ENCODE results near the gene NPHP1.
"Not testable (repeated sequence)": the region's sequence is repeated elsewhere in the genome, so short reads cannot be mapped to it uniquely, and the experiment has no call there.

The NPHP1 gene

GRCh38 chr2:110204408-110205385 lies at the start of gene NPHP1:
TSS of gene NPHP1 (minus strand) at chr2:110205013. CDS start at chr2:110204968, 45 bp downstream.
- peaks cover 28% of the 10 kb centered on the region for H3K4me1 Mint-ChIP-seq
- ATAC-seq (peak; percentile 96), DNase-seq (ENCODE audit: low spot score in 2 of 2) (peak; percentile 89 to 95)
- H3K9me3 Mint-ChIP-seq = no peaks in the 10 kb centered on the region
- peak within 1 kb of the TSS; percentile 92 for H3K4me3 Mint-ChIP-seq
- H3K36me3 Mint-ChIP-seq = peaks cover 30% of the 10 kb centered on the region
- H3K27ac Mint-ChIP-seq = peak within 1 kb of the TSS; percentile 88

GRCh38 chr2:110248081-110248795 lies 43.4 kb upstream of the NPHP1 start:
- H3K9me3 Mint-ChIP-seq; DNase-seq (ENCODE audit: low spot score in 2 of 2); H3K4me1 Mint-ChIP-seq; ATAC-seq; H3K36me3 Mint-ChIP-seq; H3K4me3 Mint-ChIP-seq; H3K27ac Mint-ChIP-seq: not testable (repeated sequence)

GRCh38 chr2:110245488-110246435 lies 40.9 kb upstream of the NPHP1 start:
- H3K9me3 Mint-ChIP-seq; DNase-seq (ENCODE audit: low spot score in 2 of 2); H3K4me3 Mint-ChIP-seq; H3K36me3 Mint-ChIP-seq; H3K4me1 Mint-ChIP-seq; ATAC-seq; H3K27ac Mint-ChIP-seq: not testable (repeated sequence)

- H3K36me3 Mint-ChIP-seq = not testable (repeated sequence)
Measured at GRCh38 chr2:110243283-110243682, 38.5 kb upstream of the NPHP1 start.

GRCh38 chr2:110234514-110234913 lies 29.7 kb upstream of the NPHP1 start:
- not testable (repeated sequence) for H3K27ac Mint-ChIP-seq; H3K4me3 Mint-ChIP-seq; H3K4me1 Mint-ChIP-seq; ATAC-seq; DNase-seq (ENCODE audit: low spot score in 2 of 2); H3K9me3 Mint-ChIP-seq; H3K36me3 Mint-ChIP-seq

More at GRCh38 chr2:110243283-110243682, 38.5 kb upstream of the NPHP1 start:
- H3K4me3 Mint-ChIP-seq; H3K4me1 Mint-ChIP-seq; DNase-seq (ENCODE audit: low spot score in 2 of 2); H3K27ac Mint-ChIP-seq; H3K9me3 Mint-ChIP-seq; ATAC-seq: not testable (repeated sequence)

GRCh38 chr2:110229886-110230285 lies 25.1 kb upstream of the NPHP1 start:
- DNase-seq (ENCODE audit: low spot score in 2 of 2); H3K9me3 Mint-ChIP-seq; H3K4me3 Mint-ChIP-seq; H3K27ac Mint-ChIP-seq; H3K36me3 Mint-ChIP-seq; ATAC-seq; H3K4me1 Mint-ChIP-seq: not testable (repeated sequence)

- H3K4me1 Mint-ChIP-seq; DNase-seq (ENCODE audit: low spot score in 2 of 2); ATAC-seq; H3K36me3 Mint-ChIP-seq; H3K27ac Mint-ChIP-seq; H3K4me3 Mint-ChIP-seq; H3K9me3 Mint-ChIP-seq: not testable (repeated sequence)
Measured at GRCh38 chr2:110222626-110223025, 17.8 kb upstream of the NPHP1 start.

- no peaks in the 10 kb centered on the region for H3K36me3 Mint-ChIP-seq
- ATAC-seq (no peak), DNase-seq (ENCODE audit: low spot score in 2 of 2) (no peak)
- no peaks in the 10 kb centered on the region for H3K4me1 Mint-ChIP-seq
- no peaks in the 10 kb centered on the region for H3K9me3 Mint-ChIP-seq
- H3K27ac Mint-ChIP-seq = no peak overlapping the region
- H3K4me3 Mint-ChIP-seq = no peak overlapping the region
Measured at GRCh38 chr2:110221938-110222337, 17.1 kb upstream of the NPHP1 start.

GRCh38 chr2:110220190-110220564 lies 15.4 kb upstream of the NPHP1 start:
- no peaks in the 10 kb centered on the region for H3K36me3 Mint-ChIP-seq
- no peak overlapping the region for H3K27ac Mint-ChIP-seq
- H3K4me1 Mint-ChIP-seq = no peaks in the 10 kb centered on the region
- H3K4me3 Mint-ChIP-seq = no peak overlapping the region
- H3K9me3 Mint-ChIP-seq = no peaks in the 10 kb centered on the region
- ATAC-seq = no peak
- DNase-seq (ENCODE audit: low spot score in 2 of 2) = no peak

GRCh38 chr2:110219496-110220189 lies 14.8 kb upstream of the NPHP1 start:
- no peaks in the 10 kb centered on the region for H3K9me3 Mint-ChIP-seq
- no peaks in the 10 kb centered on the region for H3K36me3 Mint-ChIP-seq
- ATAC-seq (no peak), DNase-seq (ENCODE audit: low spot score in 2 of 2) (no peak)
- no peak overlapping the region for H3K4me3 Mint-ChIP-seq
- no peak overlapping the region for H3K27ac Mint-ChIP-seq
- no peaks in the 10 kb centered on the region for H3K4me1 Mint-ChIP-seq

- DNase-seq (ENCODE audit: low spot score in 2 of 2); H3K9me3 Mint-ChIP-seq; H3K36me3 Mint-ChIP-seq; H3K4me3 Mint-ChIP-seq; ATAC-seq; H3K27ac Mint-ChIP-seq; H3K4me1 Mint-ChIP-seq: not testable (repeated sequence)
Measured at GRCh38 chr2:110218889-110219288, 14.1 kb upstream of the NPHP1 start.

GRCh38 chr2:110216803-110217202 lies 12.0 kb upstream of the NPHP1 start:
- no peak for DNase-seq (ENCODE audit: low spot score in 2 of 2)
- no peak for ATAC-seq
- H3K4me1 Mint-ChIP-seq = no peaks in the 10 kb centered on the region

GRCh38 chr2:110216199-110216598 lies 11.4 kb upstream of the NPHP1 start:
- ATAC-seq (no peak), DNase-seq (ENCODE audit: low spot score in 2 of 2) (no peak)
- Mint-ChIP-seq H3K27ac (no peak overlapping the region), H3K4me3 (no peak overlapping the region), H3K9me3 (peaks cover 2% of the 10 kb centered on the region), H3K36me3 (peaks cover 14% of the 10 kb centered on the region), H3K4me1 (no peaks in the 10 kb centered on the region)

More at GRCh38 chr2:110216803-110217202, 12.0 kb upstream of the NPHP1 start:
- Mint-ChIP-seq H3K9me3 (peaks cover 2% of the 10 kb centered on the region), H3K36me3 (peaks cover 10% of the 10 kb centered on the region), H3K27ac (no peak overlapping the region), H3K4me3 (no peak overlapping the region)

- ATAC-seq (no peak), DNase-seq (ENCODE audit: low spot score in 2 of 2) (no peak)
- Mint-ChIP-seq H3K4me3 (no peak overlapping the region), H3K27ac (no peak overlapping the region), H3K4me1 (no peaks in the 10 kb centered on the region), H3K36me3 (peaks cover 14% of the 10 kb centered on the region), H3K9me3 (peaks cover 2% of the 10 kb centered on the region)
Measured at GRCh38 chr2:110215566-110216158, 10.8 kb upstream of the NPHP1 start.

All from stimulated activated effector memory CD8-positive, alpha-beta T cell treated with anti-CD3 and anti-CD28 coated beads, Interleukin-12 subunit alpha, Interleukin-12 subunit beta, amount 100 ng/mL, for 72 hours (primary cell).